ENCODE measurements around the gene PLOD1.

The PLOD1 gene

DNA sequence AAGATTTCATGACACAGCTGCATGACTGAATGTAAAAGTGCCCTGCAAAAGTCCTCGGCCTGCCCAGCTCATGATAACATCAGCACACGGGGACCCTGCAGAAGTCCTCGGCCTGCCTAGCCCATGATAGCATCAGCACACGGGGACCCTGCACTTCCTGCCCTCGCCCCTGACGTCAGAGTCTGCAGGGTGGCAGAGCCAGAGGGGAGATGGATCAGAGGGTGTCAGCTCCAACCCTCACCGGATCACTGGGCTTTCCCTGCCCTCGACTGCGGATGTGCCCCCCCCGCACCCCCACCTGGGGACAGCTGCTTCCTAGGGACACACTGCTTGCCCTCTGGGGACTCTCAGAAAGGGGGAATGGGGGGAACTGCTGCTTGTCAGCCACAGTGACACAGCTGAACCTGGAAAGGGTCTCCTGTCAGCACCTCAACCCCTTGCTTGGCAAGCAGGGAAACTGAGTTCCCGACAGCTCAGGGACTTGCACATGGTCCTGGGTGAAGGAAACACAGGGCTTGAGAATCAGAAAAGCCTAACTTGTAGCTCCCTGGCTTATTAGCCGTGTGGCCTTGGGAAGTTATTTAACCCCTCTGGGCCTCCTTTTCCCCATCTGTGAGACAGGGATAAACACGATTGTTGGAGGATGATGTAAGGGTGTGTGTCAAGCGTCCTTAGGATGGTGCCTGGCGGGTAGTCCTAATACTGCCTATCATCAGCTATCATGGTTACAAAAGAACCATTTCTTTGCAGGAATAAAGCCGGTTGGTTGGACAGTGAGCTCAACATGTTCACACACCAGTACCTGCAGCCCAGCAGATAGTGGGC lies 76.4 kb downstream of the PLOD1 start:
- Histone ChIP-seq H3K27me3 (no peaks in the 10 kb centered on the region), H3K4me1 (no peaks in the 10 kb centered on the region), H3K9me3 (no peaks in the 10 kb centered on the region), H3K27ac (no peak overlapping the region), H3K4me3 (no peak overlapping the region), H3K36me3 (peaks cover 42 to 86% (median 66%) of the 10 kb centered on the region in 3 donors)
- intact Hi-C loops (cut with DNase I; ENCODE audit: low total_unique reads), result no loop called here
- TF ChIP-seq, protein P1, sequence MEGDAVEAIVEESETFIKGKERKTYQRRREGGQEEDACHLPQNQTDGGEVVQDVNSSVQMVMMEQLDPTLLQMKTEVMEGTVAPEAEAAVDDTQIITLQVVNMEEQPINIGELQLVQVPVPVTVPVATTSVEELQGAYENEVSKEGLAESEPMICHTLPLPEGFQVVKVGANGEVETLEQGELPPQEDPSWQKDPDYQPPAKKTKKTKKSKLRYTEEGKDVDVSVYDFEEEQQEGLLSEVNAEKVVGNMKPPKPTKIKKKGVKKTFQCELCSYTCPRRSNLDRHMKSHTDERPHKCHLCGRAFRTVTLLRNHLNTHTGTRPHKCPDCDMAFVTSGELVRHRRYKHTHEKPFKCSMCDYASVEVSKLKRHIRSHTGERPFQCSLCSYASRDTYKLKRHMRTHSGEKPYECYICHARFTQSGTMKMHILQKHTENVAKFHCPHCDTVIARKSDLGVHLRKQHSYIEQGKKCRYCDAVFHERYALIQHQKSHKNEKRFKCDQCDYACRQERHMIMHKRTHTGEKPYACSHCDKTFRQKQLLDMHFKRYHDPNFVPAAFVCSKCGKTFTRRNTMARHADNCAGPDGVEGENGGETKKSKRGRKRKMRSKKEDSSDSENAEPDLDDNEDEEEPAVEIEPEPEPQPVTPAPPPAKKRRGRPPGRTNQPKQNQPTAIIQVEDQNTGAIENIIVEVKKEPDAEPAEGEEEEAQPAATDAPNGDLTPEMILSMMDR (IDR thresholded peaks at IDR 0.05), result no peak
- no peak for DNase-seq

DNA sequence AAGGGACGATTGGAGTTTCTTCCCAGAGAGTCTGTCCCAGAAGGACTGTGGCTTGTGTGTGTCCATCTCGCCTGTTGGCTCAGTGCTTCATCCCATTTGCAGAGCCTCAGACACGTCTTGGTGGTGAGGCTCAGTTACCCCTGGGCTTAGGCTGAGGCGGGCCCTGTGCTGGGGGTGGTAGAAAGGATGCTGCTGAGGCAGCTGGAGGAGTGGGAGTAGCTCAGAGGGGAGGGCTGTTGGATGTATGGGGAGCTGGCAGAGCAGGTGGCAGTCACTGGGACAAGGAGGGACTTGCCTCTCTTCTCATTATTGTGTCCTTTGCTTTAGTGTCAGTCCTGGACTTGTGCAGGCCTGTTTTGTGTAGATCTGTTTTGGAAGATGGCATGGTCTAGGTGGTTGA lies 77.5 kb downstream of the PLOD1 start:
- Histone ChIP-seq H3K36me3 (peaks cover 31 to 76% (median 56%) of the 10 kb centered on the region in 3 donors), H3K4me1 (no peaks in the 10 kb centered on the region), H3K9me3 (no peaks in the 10 kb centered on the region), H3K27ac (no peak overlapping the region), H3K27me3 (no peaks in the 10 kb centered on the region), H3K4me3 (no peak overlapping the region)
- DNase-seq, result no peak
- TF ChIP-seq, protein P1 (IDR thresholded peaks at IDR 0.05), result no peak
- intact Hi-C loops (cut with DNase I; ENCODE audit: low total_unique reads), result no loop called here

GRCh38 chr1:12012560-12013316 lies 78.2 kb downstream of the PLOD1 start:
- TF ChIP-seq, protein P1 (IDR thresholded peaks at IDR 0.05), result no peak
- DNase-seq, result no peak
- Histone ChIP-seq H3K36me3 (peaks cover 29 to 68% (median 48%) of the 10 kb centered on the region in 3 donors), H3K27me3 (no peaks in the 10 kb centered on the region), H3K9me3 (no peaks in the 10 kb centered on the region), H3K27ac (no peak overlapping the region), H3K4me3 (no peak overlapping the region), H3K4me1 (no peaks in the 10 kb centered on the region)
- intact Hi-C loops (cut with DNase I; ENCODE audit: low total_unique reads), result no loop called here

DNA sequence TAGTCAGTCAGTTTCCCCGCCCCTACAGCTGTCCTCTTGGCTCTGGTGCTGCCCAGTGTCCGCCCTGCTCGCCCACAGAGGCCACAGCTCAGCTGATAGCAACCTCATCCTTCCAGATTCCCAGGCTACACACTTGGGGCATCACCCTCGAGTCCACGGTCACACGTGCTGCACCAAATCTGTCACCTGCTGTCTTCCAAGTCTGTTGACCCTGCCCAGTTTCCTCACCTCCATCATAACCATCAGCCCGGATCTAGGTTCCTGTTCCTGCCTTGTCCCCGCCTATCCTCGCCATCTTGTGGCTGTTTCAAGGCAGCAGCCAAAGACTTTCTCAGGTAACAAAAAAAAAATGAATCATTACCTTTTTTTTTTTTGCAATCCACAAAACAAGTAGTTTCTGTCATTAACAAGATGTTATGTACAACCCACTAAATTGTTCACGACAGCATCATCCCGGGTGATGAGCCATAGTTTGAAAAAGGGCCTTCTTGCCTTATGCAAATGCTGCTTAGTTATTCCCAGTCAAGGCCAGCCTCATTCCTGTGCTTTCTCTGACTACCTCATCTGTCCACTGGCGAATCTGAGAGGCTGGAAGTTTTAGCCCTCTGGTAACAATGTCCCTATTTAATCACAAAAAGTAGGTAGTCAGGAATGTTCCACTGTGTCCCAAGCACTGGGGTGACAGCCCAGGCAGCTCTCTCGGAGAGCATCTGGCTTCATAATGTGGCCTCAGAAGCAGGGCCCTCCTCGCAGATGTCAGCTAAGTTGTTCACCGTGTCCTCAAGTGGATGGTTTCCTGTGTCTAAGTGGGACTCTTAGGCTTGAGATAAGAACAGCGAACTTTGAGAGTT lies 79.8 kb downstream of the PLOD1 start:
- DNase-seq, result no peak

More for the DNA sequence above, 79.8 kb downstream of the PLOD1 start:
- Histone ChIP-seq H3K9me3 (no peaks in the 10 kb centered on the region), H3K4me1 (peaks cover 0 to 3% (median 0%) of the 10 kb centered on the region in 4 donors), H3K4me3 (no peak overlapping the region), H3K27ac (no peak overlapping the region), H3K36me3 (peaks cover 29 to 54% (median 34%) of the 10 kb centered on the region in 3 donors), H3K27me3 (no peaks in the 10 kb centered on the region)
- TF ChIP-seq, protein P1 (IDR thresholded peaks at IDR 0.05), result no peak
- intact Hi-C loops (cut with DNase I; ENCODE audit: low total_unique reads), result no loop called here

All from tibial artery (tissue), 4 donors.